Occipital lobe (tissue), 2 donors: ENCODE results near the gene RBM12. TPM values are rescaled to one million over a fixed set of nuclear protein-coding genes. Genes with fewer than 3 reads are reported as not detected.
"Not testable (repeated sequence)": the region's sequence is repeated elsewhere in the genome, so short reads cannot be mapped to it uniquely, and the experiment has no call there.

Source experiments
- DNase-seq: peaks from one replicate; lab custom pipeline; 2025; lab: John Stamatoyannopoulos, UW
- total RNA-seq: library from RNA; depleted of rRNA; stranded (reverse); fragments of >200 nt; gene quantifications from one replicate; pipeline ENCODE4 v1.2.3, GENCODE V29; 2014

The RBM12 gene
- 108 TPM for total RNA-seq

GRCh38 chr20:35664466-35665206 is at the start of gene RBM12, which contains the start of gene CPNE1:
RBM12 (minus strand) TSS chr20:35664900; CDS start chr20:35655322, 9,578 bp downstream.
CPNE1 (minus strand) TSS chr20:35664900; CDS start chr20:35632923, 31,977 bp downstream.
- peak; percentile 85 for DNase-seq

- no peak for DNase-seq
Measured at GRCh38 chr20:35714127-35714526, 49.4 kb upstream of the RBM12 start.

DNA sequence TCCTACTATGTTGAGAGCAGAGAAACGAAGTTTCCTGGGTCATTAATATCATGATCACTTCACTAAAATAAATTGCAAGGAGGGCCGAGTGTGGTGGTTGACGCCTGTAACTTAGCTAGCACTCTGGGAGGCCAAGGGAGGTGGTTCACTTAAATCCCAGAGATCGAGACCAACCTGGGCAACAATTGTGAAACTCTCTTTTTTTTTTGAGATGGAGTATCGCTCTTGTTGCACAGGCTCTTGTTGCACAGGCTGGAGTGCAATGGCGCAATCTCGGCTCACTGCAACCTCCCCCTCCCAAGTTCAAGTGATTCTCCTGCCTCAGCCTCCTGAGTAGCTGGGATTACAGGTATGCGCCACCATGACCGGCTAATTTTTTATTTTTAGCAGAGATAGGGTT is 48.4 kb upstream of the RBM12 start:
- not testable (repeated sequence) for DNase-seq

DNA sequence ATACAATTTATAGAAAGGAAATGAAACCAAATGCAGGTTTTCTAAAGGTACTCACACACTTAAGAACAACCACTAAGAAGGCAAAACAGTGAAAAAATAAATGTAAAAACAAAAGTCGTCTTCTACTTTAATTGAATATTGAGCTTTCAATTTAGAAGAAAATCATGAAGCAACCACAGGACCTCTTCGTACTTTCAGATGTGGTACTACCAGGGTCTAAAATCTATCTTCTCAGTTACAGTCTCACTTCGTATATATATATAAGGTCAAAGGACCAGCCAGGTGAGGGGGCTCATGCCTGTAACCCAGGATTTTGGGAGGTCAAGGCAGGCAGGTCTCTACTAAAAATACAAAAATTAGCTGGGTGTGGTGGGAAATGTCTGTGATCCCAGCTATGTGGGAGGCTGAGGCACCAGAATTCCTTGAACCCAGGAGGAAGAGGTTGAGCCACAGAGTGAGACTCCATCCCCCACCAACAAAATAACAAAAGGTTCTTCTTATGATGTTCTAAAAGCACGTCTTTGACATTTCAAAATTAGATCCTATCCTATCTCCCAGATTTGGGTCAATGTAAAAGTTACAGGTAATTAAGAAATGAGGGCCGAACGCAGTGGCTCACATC is 47.0 kb upstream of the RBM12 start:
- DNase-seq = no peak

GRCh38 chr20:35710884-35711587 is 46.3 kb upstream of the RBM12 start:
- no peak for DNase-seq

- no peak for DNase-seq
Measured at GRCh38 chr20:35710039-35710438, 45.3 kb upstream of the RBM12 start.

- DNase-seq = no peak
Measured at GRCh38 chr20:35709259-35709658, 44.6 kb upstream of the RBM12 start.

DNA sequence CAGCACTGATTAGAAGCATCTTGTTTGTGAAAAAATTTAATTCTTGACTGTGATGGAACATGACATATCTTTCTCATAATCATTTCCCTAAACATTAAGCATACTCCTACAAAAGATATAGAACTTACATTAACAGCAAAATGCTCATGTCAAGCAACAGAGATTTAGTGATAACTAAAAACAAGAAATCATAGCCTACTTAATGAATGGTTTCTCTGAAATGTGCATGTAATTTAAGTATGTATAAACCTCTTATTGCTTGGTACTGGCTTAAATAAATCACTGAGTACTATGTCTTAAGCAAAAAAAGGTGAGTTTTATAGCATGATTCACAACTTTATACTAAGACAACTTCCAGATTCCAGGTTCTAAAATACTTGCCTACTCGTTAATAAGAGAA is 43.8 kb upstream of the RBM12 start:
- DNase-seq = no peak

DNA sequence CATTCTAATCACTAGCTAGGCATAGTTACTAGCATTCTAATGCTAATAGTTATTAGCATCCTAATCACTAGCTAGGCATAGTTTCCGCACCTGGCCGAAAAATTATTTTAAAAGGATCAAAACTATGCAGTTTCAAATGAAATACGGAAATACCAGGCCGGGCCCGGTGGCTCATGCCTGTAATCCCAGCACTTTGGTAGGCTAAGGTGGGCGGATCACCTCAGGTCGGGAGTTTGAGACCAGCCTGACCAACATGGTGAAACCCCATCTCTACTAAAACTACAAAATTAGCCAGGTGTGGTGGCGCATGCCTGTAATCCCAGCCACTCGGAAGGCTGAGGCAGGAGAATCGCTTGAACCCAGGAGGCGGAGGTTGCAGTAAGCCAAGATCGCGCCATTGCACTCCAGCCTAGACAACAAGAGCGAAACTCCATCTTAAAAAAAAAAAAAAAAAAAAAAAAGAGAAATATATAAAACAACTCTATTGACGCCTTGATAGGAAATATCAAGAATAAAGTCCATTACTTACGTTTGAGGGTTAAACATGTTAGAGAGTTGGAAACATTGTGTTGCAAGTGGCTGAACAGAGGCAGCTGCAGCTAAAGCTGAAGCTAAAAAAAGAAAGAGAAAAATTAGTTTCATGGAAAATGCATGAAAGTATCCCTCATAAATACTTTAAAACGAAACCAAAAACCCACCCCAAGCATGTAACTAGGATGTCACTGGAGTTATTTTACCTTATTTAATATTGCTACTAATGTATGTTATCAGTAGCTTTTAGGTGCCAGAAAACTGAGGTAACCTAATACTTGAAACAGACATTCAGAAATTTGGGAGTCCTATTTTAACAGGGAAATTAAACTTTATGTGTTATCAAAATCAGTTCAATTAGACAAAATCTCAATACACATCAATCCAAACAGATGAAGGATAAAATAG is 42.2 kb upstream of the RBM12 start:
- not testable (repeated sequence) for DNase-seq

DNA sequence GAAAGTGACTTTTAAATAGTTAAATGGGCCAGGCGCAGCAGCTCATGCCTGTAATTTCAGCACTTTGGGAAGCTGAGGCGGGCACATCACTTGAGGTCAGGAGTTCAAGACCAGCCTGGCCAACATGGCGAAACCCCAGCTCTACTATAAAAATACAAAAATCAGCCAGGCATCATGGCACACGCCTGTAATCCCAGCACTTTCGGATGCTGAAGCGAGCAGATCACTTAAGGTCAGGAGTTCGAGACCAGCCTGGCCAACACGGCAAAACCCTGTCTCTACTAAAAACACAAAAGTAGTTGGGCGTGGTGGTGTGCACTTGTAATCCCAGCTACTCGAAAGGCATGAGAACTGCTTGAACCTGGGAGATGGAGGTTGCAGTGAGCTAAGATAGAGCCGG is 41.2 kb upstream of the RBM12 start:
- not testable (repeated sequence) for DNase-seq

DNA sequence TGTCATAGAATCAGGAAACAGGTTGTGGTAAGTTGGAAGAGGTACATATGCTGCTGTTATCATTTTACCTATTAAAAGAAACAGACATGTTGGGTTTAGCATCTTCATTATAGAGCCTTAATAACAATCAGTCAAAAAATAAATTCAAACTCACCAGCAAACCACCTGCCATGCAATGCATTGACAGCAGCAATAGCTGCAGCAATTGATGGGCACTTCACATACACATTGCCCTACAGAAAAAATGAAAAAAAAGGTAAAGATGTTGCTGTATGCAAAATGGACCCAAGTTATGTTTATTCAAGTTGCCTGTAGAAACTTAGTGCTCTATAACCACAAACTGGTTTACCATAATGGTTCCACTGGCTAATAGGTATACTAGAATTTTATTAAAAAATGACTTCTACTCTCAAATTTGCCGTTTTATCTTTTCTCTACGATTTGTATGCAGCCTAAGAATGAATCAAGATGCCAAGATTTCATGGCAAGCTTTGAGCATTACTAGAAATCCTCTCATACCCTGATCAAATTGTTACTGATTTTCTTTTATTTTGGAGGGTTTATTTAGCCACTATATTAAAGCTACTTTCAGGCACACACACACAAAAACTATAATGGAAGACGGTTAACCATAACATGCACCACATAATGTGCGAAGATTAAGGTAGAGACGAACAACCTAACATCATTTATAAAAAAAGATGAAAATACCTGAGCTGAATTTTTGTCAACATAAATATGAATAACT is 40.0 kb upstream of the RBM12 start:
- no peak for DNase-seq

- DNase-seq = no peak
Measured at GRCh38 chr20:35702824-35703695, 38.4 kb upstream of the RBM12 start.

DNA sequence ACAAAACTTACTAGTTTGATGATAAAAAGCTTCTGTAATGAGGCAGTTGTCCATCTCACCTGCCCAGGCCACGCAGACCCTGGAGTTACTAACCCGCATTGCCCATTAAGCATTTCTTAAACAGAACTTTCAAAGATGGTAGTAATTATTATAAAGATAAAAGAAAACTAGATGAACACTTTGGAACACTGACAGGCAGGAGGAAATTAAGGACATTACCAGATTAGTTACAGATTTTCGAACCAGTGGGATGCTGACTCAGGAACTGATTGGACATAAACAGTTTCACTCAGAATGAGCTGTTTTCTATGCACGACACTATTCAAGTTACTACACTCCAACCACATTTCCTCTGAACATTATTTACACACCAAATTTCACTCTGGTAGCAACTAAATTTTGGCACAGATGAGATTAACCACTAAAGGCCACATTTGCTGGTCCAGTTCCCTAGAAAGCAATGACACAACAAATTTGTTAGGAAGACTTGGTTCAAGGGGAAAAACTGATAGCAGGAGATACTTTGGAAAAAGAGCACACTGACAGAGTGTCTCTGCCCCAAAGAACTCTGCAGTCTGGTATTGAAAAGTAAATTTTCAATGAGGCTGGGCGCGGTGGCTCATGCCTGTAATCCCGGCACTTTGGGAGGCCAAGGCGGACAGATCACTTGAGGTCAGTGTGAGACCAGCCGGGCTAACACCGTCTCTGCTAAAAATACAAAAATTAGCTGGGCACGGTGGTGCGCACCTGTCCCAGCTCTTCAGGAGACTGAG is 37.5 kb upstream of the RBM12 start:
- no peak for DNase-seq

- no peak for DNase-seq
Measured at GRCh38 chr20:35700625-35701148, 36.0 kb upstream of the RBM12 start.

GRCh38 chr20:35699957-35700624 is 35.4 kb upstream of the RBM12 start:
- no peak for DNase-seq

DNA sequence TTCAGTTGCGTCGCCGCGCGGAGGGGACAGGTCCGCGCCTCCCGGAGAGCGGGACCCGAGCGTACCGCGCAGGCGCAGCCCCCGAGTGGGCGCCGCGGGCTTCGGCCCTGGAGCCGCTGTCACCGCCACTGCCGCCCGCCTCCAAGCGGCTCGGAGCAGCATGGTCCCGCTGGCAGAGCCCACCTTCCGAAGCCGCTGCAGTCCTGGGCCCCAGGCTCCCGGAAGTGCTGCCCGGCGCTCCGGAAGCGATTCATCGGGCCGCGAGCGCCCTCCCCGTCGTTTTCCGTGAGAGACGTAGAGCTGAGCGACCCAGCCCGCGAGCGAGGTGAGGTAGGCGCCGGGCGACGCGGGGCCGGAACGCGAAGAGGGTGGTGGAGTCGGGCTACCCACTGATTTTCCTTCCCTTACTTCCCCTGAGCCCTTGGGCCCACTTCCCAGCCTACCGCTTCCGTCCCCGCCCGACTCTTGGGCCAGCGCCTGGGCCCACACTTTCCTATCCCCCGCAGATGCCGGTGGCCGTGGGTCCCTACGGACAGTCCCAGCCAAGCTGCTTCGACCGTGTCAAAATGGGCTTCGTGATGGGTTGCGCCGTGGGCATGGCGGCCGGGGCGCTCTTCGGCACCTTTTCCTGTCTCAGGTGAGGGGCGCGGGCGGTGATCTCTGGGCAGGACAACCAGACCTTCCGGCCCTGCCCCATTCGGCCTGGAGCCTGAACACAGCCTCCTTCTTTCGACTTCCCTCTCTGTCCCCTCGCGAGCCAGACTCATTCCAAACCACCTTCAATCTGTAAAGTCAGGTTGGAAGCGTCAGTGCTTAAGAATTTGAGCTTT is 34.6 kb upstream of the RBM12 start, which contains the start of the genes NFS1 and ROMO1:
TSS of gene NFS1 (minus strand) at position 226 of the 830 bp plus-strand sequence. CDS start at position 162, 64 bp downstream.
TSS of gene ROMO1 (plus strand) at position 279 of the 830 bp plus-strand sequence. CDS start at position 507, 228 bp downstream.
- peak; percentile 75 for DNase-seq
